ENCODE measurements around the gene NSG2.

- no peak for TF ChIP-seq CTCF (IDR thresholded peaks at IDR 0.05; ENCODE audit: insufficient read depth, low read length)
- TF ChIP-seq GABPA (IDR thresholded peaks at IDR 0.05; ENCODE audit: low read depth) = no peak
- TF ChIP-seq POLR2AphosphoS5 (IDR thresholded peaks at IDR 0.05; ENCODE audit: low read depth) = no peak
These were observed 103.9 kb downstream of the NSG2 start for GRCh38 chr5:174149426-174149825.

Data from HL-60 (cell line).